Activated CD4-positive, alpha-beta memory T cell treated with anti-CD3 and anti-CD28 coated beads, Interleukin-2, amount 10 ng/mL, durations not matched to agents 7 days and 5 days (primary cell): Measurements from ENCODE around the gene TNPO2. TPM values are rescaled to one million over a fixed set of nuclear protein-coding genes. Genes with fewer than 3 reads are reported as not detected.
"Not testable (repeated sequence)": the region's sequence is repeated elsewhere in the genome, so short reads cannot be mapped to it uniquely, and the experiment has no call there.

ENCODE experiments used
- CTCF ChIA-PET: fragments of 350-600 bp; sonication (Branson Sonifier 250); formaldehyde crosslinking; loops from one replicate; lab custom pipeline; 2021; ENCODE audit warnings: antibody characterized with exemption, inconsistent platforms; lab: Charles Lee
- POLR2A ChIA-PET: fragments of 350-600 bp; sonication (Branson Sonifier 250); formaldehyde crosslinking; loops from one replicate; lab custom pipeline; 2021; ENCODE audit warnings: antibody characterized with exemption; lab: Charles Lee
- DNase-seq: peaks from one replicate; pipeline ENCODE4 v3.0.0-alpha.2; 2020
- H3K27ac Mint-ChIP-seq: one replicate; pipeline ENCODE4 v1.8.0; 2021; ENCODE audit warnings: mild to moderate bottlenecking, mixed read lengths
- H3K27me3 Mint-ChIP-seq: one replicate; pipeline ENCODE4 v1.8.0; 2021; ENCODE audit warnings: mixed read lengths
- H3K36me3 Mint-ChIP-seq: one replicate; pipeline ENCODE4 v1.8.0; 2021; ENCODE audit warnings: low read depth, mixed read lengths
- H3K4me1 Mint-ChIP-seq: one replicate; pipeline ENCODE4 v1.8.0; 2021; ENCODE audit warnings: mixed read lengths
- H3K4me3 Mint-ChIP-seq: one replicate; pipeline ENCODE4 v1.8.0; 2021; ENCODE audit warnings: mild to moderate bottlenecking, mixed read lengths
- H3K9me3 Mint-ChIP-seq: one replicate; pipeline ENCODE4 v1.8.0; 2021; ENCODE audit warnings: mixed read lengths
- total RNA-seq, 2 experiments: library from RNA; stranded (reverse); gene quantifications; one replicate each; pipeline ENCODE4 v1.2.3, GENCODE V29; 2021

Gene TNPO2
- total RNA-seq, 2 experiments from 2014 or later, result 61.6 to 65.9 TPM

GRCh38 chr19:12698138-12698537, 25.6 kb downstream of the TNPO2 start:
- Mint-ChIP-seq H3K4me1 (peaks cover 24% of the 10 kb centered on the region), H3K27ac (peak overlapping the region; percentile 38), H3K9me3 (no peaks in the 10 kb centered on the region), H3K27me3 (no peaks in the 10 kb centered on the region), H3K36me3 (peaks cover 29% of the 10 kb centered on the region), H3K4me3 (peak overlapping the region; percentile 54)
- ChIA-PET CTCF (interaction anchor here (3.2 kb wide), 1 partner anchor 21 kb away, joined by 12 read pairs; no protein-coding TSS in a partner anchor), POLR2A (interaction anchor here (1.5 to 3.7 kb wide), 2 partner anchors 25 to 98 kb away, joined by 4 to 27 read pairs; partner anchors contain the start of gene TNPO2)
- no peak for DNase-seq

GRCh38 chr19:12697425-12697824, 26.3 kb downstream of the TNPO2 start:
- Mint-ChIP-seq H3K36me3 (peaks cover 22% of the 10 kb centered on the region), H3K4me3 (peak overlapping the region; percentile 24), H3K27ac (peak overlapping the region; percentile 21), H3K4me1 (peaks cover 24% of the 10 kb centered on the region)
- not testable (repeated sequence) for H3K9me3 Mint-ChIP-seq, H3K27me3 Mint-ChIP-seq, DNase-seq
- ChIA-PET POLR2A (interaction anchor here (0.7 to 3.7 kb wide), 12 partner anchors 12 to 773 kb away, joined by 3 to 27 read pairs (median 6); partner anchors contain the start of genes CALR, DHPS, FARSA and GET3), CTCF (interaction anchor here (0.6 to 3.2 kb wide), 5 partner anchors 20 to 1273 kb away, joined by 3 to 12 read pairs (median 5); no protein-coding TSS in a partner anchor)

DNA sequence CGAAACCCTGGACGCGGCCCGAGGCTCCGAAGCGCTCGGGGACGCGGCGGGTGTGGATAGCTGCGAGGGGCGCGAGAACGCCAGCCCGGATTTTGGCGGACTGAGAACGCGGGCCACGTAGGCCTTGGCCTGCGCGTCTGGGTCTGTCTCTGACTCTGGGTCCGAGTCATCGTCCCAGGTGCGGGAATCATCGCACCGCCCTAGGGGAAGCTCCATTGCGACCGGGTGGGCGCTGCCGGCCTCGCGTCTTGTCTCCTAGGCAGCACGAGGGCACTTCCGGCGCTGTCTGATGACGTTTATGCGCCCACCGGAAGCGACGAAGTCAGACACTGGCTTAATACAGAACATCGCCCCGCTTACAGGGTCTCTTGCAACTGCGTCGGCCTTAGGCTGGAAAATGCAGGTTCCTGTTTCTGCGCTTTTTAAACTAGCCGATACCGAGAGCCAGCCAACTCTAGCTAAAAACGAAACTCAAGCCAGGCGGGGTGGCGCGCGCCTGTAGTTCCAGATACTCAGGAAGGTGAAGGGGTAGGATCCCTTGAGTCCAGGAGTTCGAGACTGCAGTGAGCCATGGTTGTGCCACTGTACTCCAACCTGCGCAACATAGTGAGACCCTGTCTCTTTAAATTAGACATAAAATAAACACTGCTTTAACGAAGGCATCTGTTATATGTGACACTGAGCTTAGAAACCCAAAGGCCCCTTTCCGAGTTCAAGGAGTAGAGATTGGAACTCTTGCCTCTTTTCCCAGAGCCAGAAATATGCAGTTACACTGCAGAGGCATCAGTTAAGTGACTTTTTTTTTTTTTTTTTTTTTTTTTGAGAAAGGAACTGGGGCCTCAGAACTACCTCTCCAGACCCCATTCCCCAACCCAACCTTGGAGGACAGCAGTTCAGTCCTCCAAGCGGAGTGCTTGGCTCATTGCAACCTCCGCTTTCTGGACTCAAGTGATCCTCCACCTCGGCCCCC, 27.1 kb downstream of the TNPO2 start, which contains the start of gene FBXW9:
FBXW9 (minus strand) TSS at position 266 of the 970 bp plus-strand sequence; CDS start at position 216, 50 bp downstream.
- peak; percentile 97 for DNase-seq
- Mint-ChIP-seq H3K9me3 (no peaks in the 10 kb centered on the region), H3K27ac (peak within 1 kb of the TSS; percentile 95), H3K4me1 (peaks cover 24% of the 10 kb centered on the region), H3K36me3 (peaks cover 18% of the 10 kb centered on the region), H3K27me3 (no peaks in the 10 kb centered on the region), H3K4me3 (peak within 1 kb of the TSS; percentile 89)
- ChIA-PET CTCF (interaction anchor here (0.6 to 3.2 kb wide), 13 partner anchors 15 to 1273 kb away, joined by 3 to 12 read pairs (median 4); partner anchors contain the start of gene DHPS), POLR2A (interaction anchor here (0.6 to 3.7 kb wide), 20 partner anchors 10 to 772 kb away, joined by 3 to 27 read pairs (median 4); partner anchors contain the start of genes CALR, DHPS, FARSA and GCDH)

DNA sequence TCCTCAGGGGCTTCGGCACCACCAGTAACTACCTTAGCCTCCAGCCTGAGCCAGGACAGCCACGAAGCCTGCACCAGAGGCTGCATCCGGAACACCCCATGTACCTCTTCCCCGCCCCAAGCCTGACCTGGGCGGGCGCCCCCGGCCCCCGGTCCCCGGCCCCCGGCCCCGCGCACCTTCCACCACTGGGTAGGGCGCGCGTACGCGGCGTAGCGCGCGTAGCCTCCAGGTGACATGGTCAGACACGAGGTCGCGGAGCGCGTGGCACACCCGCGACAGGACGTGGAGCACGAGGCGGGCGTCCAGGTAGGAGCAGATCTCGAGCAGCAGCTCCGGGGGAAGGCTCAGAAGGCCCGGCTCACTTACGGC, 27.8 kb downstream of the TNPO2 start:
- H3K36me3 Mint-ChIP-seq, result peaks cover 14% of the 10 kb centered on the region
- POLR2A ChIA-PET, result interaction anchor here (0.6 to 3.7 kb wide), 17 partner anchors 11 to 242 kb away, joined by 3 to 27 read pairs (median 6); partner anchors contain the start of genes CALR, DHPS, GET3 and TNPO2

DNA sequence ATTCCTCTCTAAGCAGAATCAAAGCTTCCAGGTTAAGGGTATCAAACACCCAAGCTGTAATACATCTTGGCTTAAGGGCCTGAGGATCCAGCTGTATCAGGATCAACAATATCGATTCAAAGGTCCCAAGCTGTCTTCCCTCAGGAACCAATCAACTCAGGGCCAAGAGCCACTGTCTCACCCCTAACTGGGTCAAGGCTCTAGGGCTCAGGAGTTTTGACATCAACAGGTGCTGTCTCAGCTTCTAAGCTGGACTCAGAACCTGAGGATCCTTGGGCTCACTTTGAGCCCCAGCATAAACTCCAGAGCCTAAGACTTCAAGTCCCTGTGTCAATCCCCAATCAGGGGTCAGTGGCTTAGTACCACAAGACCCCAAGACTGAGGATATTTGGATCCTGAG, 28.2 kb downstream of the TNPO2 start:
- peaks cover 10% of the 10 kb centered on the region for H3K36me3 Mint-ChIP-seq
- peak overlapping the region; percentile 16 for H3K27ac Mint-ChIP-seq
- H3K27me3 Mint-ChIP-seq, result no peaks in the 10 kb centered on the region
- CTCF ChIA-PET, result interaction anchor here (1.2 to 3.2 kb wide), 2 partner anchors 18 to 24 kb away, joined by 3 to 12 read pairs; no protein-coding TSS in a partner anchor
- POLR2A ChIA-PET, result interaction anchor here (1.0 to 3.7 kb wide), 8 partner anchors 12 to 42 kb away, joined by 4 to 27 read pairs (median 8); partner anchors contain the start of genes DHPS, GET3 and TNPO2
- DNase-seq, result no peak
- H3K9me3 Mint-ChIP-seq, result no peaks in the 10 kb centered on the region
- peak overlapping the region; percentile 89 for H3K4me3 Mint-ChIP-seq
- H3K4me1 Mint-ChIP-seq, result peaks cover 24% of the 10 kb centered on the region

More for the DNA sequence above, 27.8 kb downstream of the TNPO2 start:
- CTCF ChIA-PET, result interaction anchor here (0.8 to 3.2 kb wide), 7 partner anchors 14 to 128 kb away, joined by 3 to 12 read pairs (median 4); partner anchors contain the start of gene DHPS
- no peaks in the 10 kb centered on the region for H3K9me3 Mint-ChIP-seq
- no peaks in the 10 kb centered on the region for H3K27me3 Mint-ChIP-seq
- no peak for DNase-seq
- H3K4me1 Mint-ChIP-seq, result peaks cover 24% of the 10 kb centered on the region
- peak overlapping the region; percentile 95 for H3K27ac Mint-ChIP-seq
- H3K4me3 Mint-ChIP-seq, result peak overlapping the region; percentile 89

- peak; percentile 26 for DNase-seq
- no peaks in the 10 kb centered on the region for H3K9me3 Mint-ChIP-seq
- ChIA-PET CTCF (interaction anchor here (1.2 to 3.2 kb wide), 2 partner anchors 18 to 36 kb away, joined by 3 to 12 read pairs; no protein-coding TSS in a partner anchor), POLR2A (interaction anchor here (1.1 to 3.7 kb wide), 6 partner anchors 13 to 36 kb away, joined by 3 to 27 read pairs (median 10); partner anchors contain the start of genes DHPS and TNPO2)
- H3K36me3 Mint-ChIP-seq, result peaks cover 10% of the 10 kb centered on the region
- H3K4me1 Mint-ChIP-seq, result peaks cover 24% of the 10 kb centered on the region
- peak overlapping the region; percentile 89 for H3K4me3 Mint-ChIP-seq
- H3K27ac Mint-ChIP-seq, result peak overlapping the region; percentile 16
- no peaks in the 10 kb centered on the region for H3K27me3 Mint-ChIP-seq
These were observed 28.6 kb downstream of the TNPO2 start for GRCh38 chr19:12695096-12695495.

DNA sequence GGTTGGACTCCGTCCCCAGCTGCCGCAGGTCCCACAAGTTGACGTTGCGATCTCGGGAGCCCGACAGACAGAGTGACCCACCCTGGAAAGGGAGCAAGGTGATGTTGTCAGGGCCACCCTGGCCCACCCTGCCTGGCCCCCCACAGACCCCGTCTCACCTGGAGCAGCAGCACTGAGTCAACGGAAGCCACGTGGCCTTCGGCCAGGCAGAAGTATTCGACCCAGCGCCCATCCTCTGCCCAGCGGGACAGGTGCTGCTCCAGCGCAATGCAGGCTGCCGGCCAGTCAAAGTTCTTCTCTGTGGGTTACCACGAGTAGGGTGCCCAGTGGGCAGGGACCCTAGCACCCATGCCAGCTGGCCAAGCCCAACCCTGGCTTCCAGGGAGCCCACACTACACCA, 29.1 kb downstream of the TNPO2 start:
- H3K36me3 Mint-ChIP-seq, result peaks cover 10% of the 10 kb centered on the region
- H3K27ac Mint-ChIP-seq, result no peak overlapping the region
- H3K9me3 Mint-ChIP-seq, result no peaks in the 10 kb centered on the region
- CTCF ChIA-PET, result interaction anchor here (1.2 to 3.2 kb wide), 2 partner anchors 17 to 37 kb away, joined by 3 to 12 read pairs; no protein-coding TSS in a partner anchor
- peak overlapping the region; percentile 89 for H3K4me3 Mint-ChIP-seq
- no peaks in the 10 kb centered on the region for H3K27me3 Mint-ChIP-seq
- DNase-seq, result no peak
- H3K4me1 Mint-ChIP-seq, result peaks cover 24% of the 10 kb centered on the region
- POLR2A ChIA-PET, result interaction anchor here (1.1 to 3.7 kb wide), 3 partner anchors 26 to 37 kb away, joined by 3 to 27 read pairs (median 6); partner anchors contain the start of gene TNPO2

DNA sequence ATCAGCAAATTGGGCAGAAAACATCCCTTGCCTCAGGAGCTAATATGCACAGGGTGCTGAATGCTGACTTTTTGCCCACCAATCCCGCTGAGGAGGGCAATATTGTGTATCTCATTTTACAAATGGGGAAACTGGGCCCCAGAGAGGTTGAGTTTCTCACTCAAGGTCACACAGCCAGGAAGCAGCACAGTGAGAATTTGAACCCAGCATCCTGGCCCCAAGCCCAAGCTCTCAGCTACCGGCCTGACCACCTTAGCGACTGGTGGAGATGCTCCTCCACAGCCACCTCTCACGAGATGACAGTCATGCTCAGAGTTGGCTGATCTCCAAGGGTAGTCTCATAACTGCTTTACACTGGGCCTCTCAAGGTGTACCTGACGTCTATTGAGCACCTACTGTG, 30.8 kb downstream of the TNPO2 start:
- Mint-ChIP-seq H3K9me3 (no peaks in the 10 kb centered on the region), H3K27ac (no peak overlapping the region), H3K27me3 (no peaks in the 10 kb centered on the region), H3K36me3 (peaks cover 4% of the 10 kb centered on the region), H3K4me1 (peaks cover 21% of the 10 kb centered on the region), H3K4me3 (no peak overlapping the region)
- POLR2A ChIA-PET, result interaction anchor here (0.7 to 1.0 kb wide), 2 partner anchors 11 to 41 kb away, joined by 3 read pairs; partner anchors contain the start of gene TRIR
- CTCF ChIA-PET, result no interaction called here
- no peak for DNase-seq

DNA sequence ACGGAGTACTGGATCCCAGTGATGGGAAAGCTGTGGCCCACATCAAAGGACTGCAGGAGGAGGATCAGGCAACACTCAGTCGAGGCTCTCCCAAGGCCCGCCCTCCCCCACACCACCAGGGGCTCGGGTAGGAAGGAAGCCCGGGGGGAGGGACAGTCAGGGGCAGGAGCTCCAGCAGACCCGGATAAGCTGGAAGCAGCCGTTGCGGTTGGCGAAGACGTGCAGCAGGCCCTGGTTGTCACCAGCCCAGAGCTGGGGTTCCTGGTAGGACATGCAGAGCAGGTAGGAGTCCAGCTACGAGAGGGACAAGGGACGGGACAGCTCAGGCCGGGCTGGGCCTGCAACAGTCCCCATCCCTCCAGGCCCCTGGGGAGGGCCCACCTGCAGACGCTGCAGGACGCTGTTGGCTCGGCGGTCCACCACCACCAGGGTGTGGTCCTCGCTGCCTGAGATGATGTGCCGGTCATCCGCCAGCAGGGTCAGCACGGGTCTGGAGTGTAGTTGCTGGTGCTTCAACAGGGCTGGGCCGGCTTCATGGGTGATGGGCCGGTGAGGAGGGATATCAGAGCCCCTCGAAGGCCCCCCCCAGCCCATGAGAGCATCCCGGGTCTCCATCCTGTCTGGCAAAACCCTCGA, 34.0 kb downstream of the TNPO2 start:
- CTCF ChIA-PET, result no interaction called here
- no peak overlapping the region for H3K27ac Mint-ChIP-seq
- no peaks in the 10 kb centered on the region for H3K27me3 Mint-ChIP-seq
- no peaks in the 10 kb centered on the region for H3K36me3 Mint-ChIP-seq
- H3K4me1 Mint-ChIP-seq, result peaks cover 3% of the 10 kb centered on the region
- no peak overlapping the region for H3K4me3 Mint-ChIP-seq
- POLR2A ChIA-PET, result no interaction called here
- DNase-seq, result no peak
- H3K9me3 Mint-ChIP-seq, result no peaks in the 10 kb centered on the region

GRCh38 chr19:12689012-12689411, 34.7 kb downstream of the TNPO2 start:
- H3K4me3 Mint-ChIP-seq, result no peak overlapping the region
- H3K9me3 Mint-ChIP-seq, result no peaks in the 10 kb centered on the region
- ChIA-PET CTCF (no interaction called here), POLR2A (no interaction called here)
- H3K36me3 Mint-ChIP-seq, result no peaks in the 10 kb centered on the region
- no peaks in the 10 kb centered on the region for H3K27me3 Mint-ChIP-seq
- no peak for DNase-seq
- no peaks in the 10 kb centered on the region for H3K4me1 Mint-ChIP-seq
- no peak overlapping the region for H3K27ac Mint-ChIP-seq

DNA sequence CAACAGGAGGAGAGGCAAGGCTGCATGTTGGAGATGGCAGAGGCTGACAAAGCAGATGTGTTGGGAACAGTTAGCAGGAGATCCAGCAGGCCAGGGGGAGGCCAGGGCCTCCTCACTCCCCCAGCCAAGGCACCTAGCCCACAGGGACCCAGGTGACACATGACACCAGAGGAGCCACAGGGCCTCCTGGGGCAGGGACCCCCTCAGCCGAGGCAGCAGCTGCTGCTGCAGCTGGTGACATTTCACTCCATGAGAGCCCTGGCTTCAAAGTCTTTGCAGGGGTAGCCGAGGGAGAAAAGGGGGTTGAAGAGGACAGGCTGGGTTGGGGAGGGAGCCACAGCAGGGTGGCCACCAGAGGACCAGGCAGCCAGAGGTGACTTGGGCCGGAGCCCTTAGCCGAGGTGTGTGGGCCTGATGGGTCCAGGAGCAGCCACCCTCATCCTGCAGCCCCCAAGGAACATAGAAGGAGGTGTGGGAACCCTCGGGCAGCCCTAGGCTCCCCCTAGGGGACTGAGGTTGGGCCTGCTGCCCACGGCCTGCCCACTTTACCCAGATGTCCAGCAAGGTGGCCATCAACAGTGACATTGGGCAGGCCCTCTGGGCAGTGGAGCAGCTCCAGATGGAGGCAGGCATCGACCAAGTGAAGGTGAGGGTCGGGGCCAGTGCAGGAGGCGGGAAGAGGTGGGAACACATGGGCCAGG, 36.1 kb downstream of the TNPO2 start, which contains the start of gene GNG14:
GNG14 (plus strand) TSS at position 503 of the 701 bp plus-strand sequence; CDS start at position 554, 51 bp downstream.
- Mint-ChIP-seq H3K27me3 (no peaks in the 10 kb centered on the region), H3K27ac (no peak within 1 kb of the TSS), H3K4me3 (no peak within 1 kb of the TSS), H3K36me3 (no peaks in the 10 kb centered on the region), H3K9me3 (no peaks in the 10 kb centered on the region), H3K4me1 (peaks cover 1% of the 10 kb centered on the region)
- ChIA-PET POLR2A (no interaction called here), CTCF (no interaction called here)
- DNase-seq, result no peak
